SK-N-SH (cell line): ENCODE results near the gene SSUH2.

Source experiments
- MXI1 ChIP-seq: IDR thresholded peaks from 2 replicates; pipeline ENCODE4 v1.6.1; 2012; ENCODE audit warnings: mild to moderate bottlenecking, low read depth, low read length, improper control_type of control experiment
- TF ChIP-seq, protein P1 (sequence below): IDR thresholded peaks from 2 replicates; pipeline ENCODE4 v1.6.1; 2012; ENCODE audit warnings: mild to moderate bottlenecking, low read depth, low read length, moderate library complexity

DNA sequence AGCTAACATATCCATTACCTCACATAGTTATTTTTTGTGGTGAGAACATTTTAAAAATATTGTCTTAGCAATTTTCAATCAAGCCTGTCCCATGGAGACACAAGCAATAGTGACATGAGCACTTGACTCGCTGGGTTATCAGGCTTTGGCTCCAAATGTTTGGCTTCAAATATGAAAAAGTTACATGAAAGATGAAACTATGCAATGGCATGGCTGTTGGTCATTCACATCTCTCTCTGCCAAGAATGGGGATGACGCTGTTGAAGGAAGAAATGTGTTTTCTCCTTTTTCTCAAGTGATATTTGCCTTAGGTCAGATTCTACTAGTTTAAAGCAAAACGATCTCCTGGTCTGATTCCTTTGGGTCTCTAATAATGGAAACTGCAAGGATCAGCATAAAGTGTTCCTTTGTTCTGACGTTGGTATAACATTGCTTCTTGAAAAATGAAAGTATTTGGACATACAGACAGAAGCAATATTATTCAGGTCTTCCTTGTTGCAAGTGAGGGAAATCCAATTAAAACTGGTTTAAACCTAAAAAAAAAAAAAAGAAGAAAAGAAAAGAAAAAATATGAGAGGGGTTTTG lies 71.2 kb downstream of the SSUH2 start:
- no peak for TF ChIP-seq MXI1
- TF ChIP-seq, protein P1, sequence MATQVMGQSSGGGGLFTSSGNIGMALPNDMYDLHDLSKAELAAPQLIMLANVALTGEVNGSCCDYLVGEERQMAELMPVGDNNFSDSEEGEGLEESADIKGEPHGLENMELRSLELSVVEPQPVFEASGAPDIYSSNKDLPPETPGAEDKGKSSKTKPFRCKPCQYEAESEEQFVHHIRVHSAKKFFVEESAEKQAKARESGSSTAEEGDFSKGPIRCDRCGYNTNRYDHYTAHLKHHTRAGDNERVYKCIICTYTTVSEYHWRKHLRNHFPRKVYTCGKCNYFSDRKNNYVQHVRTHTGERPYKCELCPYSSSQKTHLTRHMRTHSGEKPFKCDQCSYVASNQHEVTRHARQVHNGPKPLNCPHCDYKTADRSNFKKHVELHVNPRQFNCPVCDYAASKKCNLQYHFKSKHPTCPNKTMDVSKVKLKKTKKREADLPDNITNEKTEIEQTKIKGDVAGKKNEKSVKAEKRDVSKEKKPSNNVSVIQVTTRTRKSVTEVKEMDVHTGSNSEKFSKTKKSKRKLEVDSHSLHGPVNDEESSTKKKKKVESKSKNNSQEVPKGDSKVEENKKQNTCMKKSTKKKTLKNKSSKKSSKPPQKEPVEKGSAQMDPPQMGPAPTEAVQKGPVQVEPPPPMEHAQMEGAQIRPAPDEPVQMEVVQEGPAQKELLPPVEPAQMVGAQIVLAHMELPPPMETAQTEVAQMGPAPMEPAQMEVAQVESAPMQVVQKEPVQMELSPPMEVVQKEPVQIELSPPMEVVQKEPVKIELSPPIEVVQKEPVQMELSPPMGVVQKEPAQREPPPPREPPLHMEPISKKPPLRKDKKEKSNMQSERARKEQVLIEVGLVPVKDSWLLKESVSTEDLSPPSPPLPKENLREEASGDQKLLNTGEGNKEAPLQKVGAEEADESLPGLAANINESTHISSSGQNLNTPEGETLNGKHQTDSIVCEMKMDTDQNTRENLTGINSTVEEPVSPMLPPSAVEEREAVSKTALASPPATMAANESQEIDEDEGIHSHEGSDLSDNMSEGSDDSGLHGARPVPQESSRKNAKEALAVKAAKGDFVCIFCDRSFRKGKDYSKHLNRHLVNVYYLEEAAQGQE = no peak
